ENCODE results near the gene FAM3A.

GRCh38 chrX:154516656-154517100, 646 bp upstream of the FAM3A start:
- TF ChIP-seq ZFP30 (CRISPR knock-in tag; IDR thresholded peaks at IDR 0.05) (no peak), ESRRG (CRISPR knock-in tag; IDR thresholded peaks at IDR 0.05) (no peak), OSR1 (CRISPR knock-in tag; IDR thresholded peaks at IDR 0.05) (no peak), SNAI2 (CRISPR knock-in tag; IDR thresholded peaks at IDR 0.05) (no peak), ZC3H10 (CRISPR knock-in tag; IDR thresholded peaks at IDR 0.05) (no peak), POU6F1 (CRISPR knock-in tag; IDR thresholded peaks at IDR 0.05; ENCODE audit: borderline replicate concordance, low read depth) (no peak), PATZ1 (CRISPR knock-in tag; IDR thresholded peaks at IDR 0.05; ENCODE audit: borderline replicate concordance) (no peak), ZNF565 (CRISPR knock-in tag; conservative IDR thresholded peaks at IDR 0.05; ENCODE audit: low read depth) (no peak), CSRNP3 (CRISPR knock-in tag; IDR thresholded peaks at IDR 0.05) (no peak), CSDC2 (CRISPR knock-in tag; IDR thresholded peaks at IDR 0.05) (no peak), ARNTL (CRISPR knock-in tag; IDR thresholded peaks at IDR 0.05; ENCODE audit: borderline replicate concordance, low read depth) (no peak)
